Upper lobe of left lung (tissue), 6 donors: ENCODE data around the gene TVP23A. TPM values are rescaled to one million over a fixed set of nuclear protein-coding genes. Genes with fewer than 3 reads are reported as not detected.

Experiments used
- ATAC-seq, 2 donors: fragments of 200-7000 bp; cut with Tn5 transposase; one replicate each; pipeline ENCODE4 v1.9.1; 2022; ENCODE audit warnings: mild to moderate bottlenecking in 2 of 2, moderate library complexity in 2 of 2; ENCODE audit not compliant: low FRiP score in 2 of 2
- DNase-seq, 2 donors: peaks; one replicate each; pipeline ENCODE4 v3.0.0-alpha.2; 2019 to 2020
- H3K27ac ChIP-seq, 4 donors: fragments of 200-600 bp; sonication (generic); one replicate each; pipeline ENCODE4 v1.5.1; 2016 to 2019
- H3K27me3 ChIP-seq, 4 donors: fragments of 200-600 bp; sonication (generic); one replicate each; pipeline ENCODE4 v1.5.1; 2017 to 2019
- H3K36me3 ChIP-seq, 4 donors: fragments of 200-600 bp; sonication (generic); one replicate each; pipeline ENCODE4 v1.5.1; 2016 to 2019
- H3K4me1 ChIP-seq, 4 donors: fragments of 200-600 bp; sonication (generic); one replicate each; pipeline ENCODE4 v1.5.1; 2018 to 2019
- H3K4me3 ChIP-seq, 4 donors: fragments of 200-600 bp; sonication (generic); one replicate each; pipeline ENCODE4 v1.5.1; 2017 to 2019; ENCODE audit warnings: mild to moderate bottlenecking in 2 of 4, moderate library complexity in 1 of 4
- H3K9me3 ChIP-seq, 4 donors: fragments of 200-600 bp; sonication (generic); one replicate each; pipeline ENCODE4 v1.5.1; 2018 to 2019
- CTCF ChIP-seq, 6 experiments: fragments of 450-650 bp in 4 of 6; fragments of 200-600 bp in 2 of 6; sonication (generic) in 2 of 6; IDR thresholded peaks; one replicate each; pipeline ENCODE4 v1.5.1; 2016 to 2019; ENCODE audit warnings: antibody characterized with exemption in 6 of 6
- EP300 ChIP-seq, 4 donors: sonication (generic); formaldehyde crosslinking; IDR thresholded peaks; one replicate each; pipeline ENCODE4 v1.5.1; 2017; ENCODE audit warnings: antibody characterized with exemption in 4 of 4, control low read depth in 2 of 4
- POLR2A ChIP-seq, 4 donors: fragments of 450-650 bp; IDR thresholded peaks; one replicate each; pipeline ENCODE4 v1.5.1; 2016 to 2017; ENCODE audit warnings: antibody characterized with exemption in 4 of 4, mild to moderate bottlenecking in 2 of 4
- POLR2AphosphoS5 ChIP-seq, 2 donors: sonication (generic); formaldehyde crosslinking; IDR thresholded peaks; one replicate each; pipeline ENCODE4 v1.5.1; 2017; ENCODE audit warnings: antibody characterized with exemption in 2 of 2
- WGBS, 2 donors: methylation state at CpG; one replicate each; pipeline ENCODE4 v1.1.5; 2017 to 2018; 5-methylcytosine and 5-hydroxymethylcytosine counted together
- total RNA-seq, 6 donors: library from RNA; depleted of rRNA in 4 of 6; stranded (reverse); fragments of >200 nt in 4 of 6; gene quantifications; one replicate each; pipeline versions ENCODE4 v1.1.0 to v1.2.1, GENCODE V29; 2016 to 2021
- donor health status: DM: no; HTN: no; CAD: no; lungs with moderate emphysema.
- donor health status: DM: no; HTN: yes; CAD: no; lungs with severe emphysema.

The TVP23A gene
- total RNA-seq, 6 donors from 2014 or later, result 0.20 to 2.3 (median 0.61) TPM; not detected in 2

DNA sequence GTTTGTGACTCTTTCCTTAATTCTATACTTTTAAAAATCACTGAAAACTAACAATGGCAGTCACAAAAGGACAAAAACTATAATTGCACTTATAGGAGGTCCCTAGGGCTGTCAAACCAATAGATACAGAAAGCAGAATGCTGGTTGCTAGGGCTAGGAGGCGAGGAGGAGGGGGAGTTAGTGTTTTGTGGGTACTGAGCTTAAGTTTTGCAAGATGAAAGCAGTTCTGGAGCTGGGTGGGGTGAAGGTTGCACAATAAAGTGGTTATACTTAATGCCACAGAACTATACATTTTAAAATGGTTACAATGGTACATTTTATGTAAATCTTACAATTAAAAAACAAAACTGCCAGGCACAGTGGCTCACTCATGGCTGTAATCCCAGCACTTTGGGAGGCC is 47.7 kb downstream of the TVP23A start:
- Histone ChIP-seq H3K36me3 (peaks cover 0 to 22% (median 13%) of the 10 kb centered on the region in 4 donors), H3K4me1 (peaks cover 0 to 4% (median 0%) of the 10 kb centered on the region in 4 donors), H3K9me3 (no peaks in the 10 kb centered on the region), H3K27me3 (no peaks in the 10 kb centered on the region), H3K27ac (no peak overlapping the region), H3K4me3 (no peak overlapping the region)
- DNase-seq (peak in 1 of 2 donors; percentile 24), ATAC-seq (peak in 1 of 2 donors; percentile 53)
- TF ChIP-seq CTCF (IDR thresholded peaks at IDR 0.05), result no peak
- no peak for TF ChIP-seq POLR2A (IDR thresholded peaks at IDR 0.05)
- TF ChIP-seq POLR2AphosphoS5 (IDR thresholded peaks at IDR 0.05), result no peak
- no peak for TF ChIP-seq EP300 (IDR thresholded peaks at IDR 0.05)
- whole genome bisulfite sequencing, 2 donors, result 53 to 60% methylated on average over 1 of the region's 1 CpG

GRCh38 chr16:10769381-10769780 is 49.2 kb downstream of the TVP23A start:
- no peak overlapping the region for H3K27ac ChIP-seq
- ATAC-seq (no peak), DNase-seq (no peak)
- H3K4me3 ChIP-seq, result no peak overlapping the region
- H3K9me3 ChIP-seq, result no peaks in the 10 kb centered on the region
- peaks cover 0 to 32% (median 17%) of the 10 kb centered on the region in 4 donors for H3K36me3 ChIP-seq
- WGBS, 2 donors, result 69 to 88% methylated on average over 7 of the region's 7 CpGs
- peaks cover 0 to 10% (median 5%) of the 10 kb centered on the region in 4 donors for H3K4me1 ChIP-seq
- no peaks in the 10 kb centered on the region for H3K27me3 ChIP-seq
- TF ChIP-seq CTCF (IDR thresholded peaks at IDR 0.05), result no peak
- TF ChIP-seq EP300 (IDR thresholded peaks at IDR 0.05), result no peak

DNA sequence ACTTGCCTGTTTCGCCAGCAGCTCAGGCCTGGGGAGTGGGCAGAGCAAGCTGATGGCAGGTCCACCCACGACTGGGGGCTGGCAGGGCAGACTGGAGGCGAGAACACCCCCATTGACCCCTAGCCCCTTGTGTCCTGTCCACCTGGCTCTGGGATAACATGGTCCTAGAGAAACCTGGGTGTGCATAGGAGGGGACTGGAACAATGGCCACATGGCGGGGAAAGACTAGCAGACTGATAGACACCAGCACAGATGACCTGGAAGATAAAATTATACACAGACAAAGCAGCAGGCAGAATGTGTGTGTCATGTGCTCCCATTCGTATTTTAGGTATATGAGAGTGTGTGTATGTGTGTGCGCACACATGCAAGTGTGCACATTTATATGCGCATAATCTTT is 51.5 kb downstream of the TVP23A start:
- TF ChIP-seq CTCF (IDR thresholded peaks at IDR 0.05) (no peak), EP300 (IDR thresholded peaks at IDR 0.05) (no peak), POLR2A (IDR thresholded peaks at IDR 0.05) (no peak), POLR2AphosphoS5 (IDR thresholded peaks at IDR 0.05) (no peak)
- WGBS, 2 donors, result 81 to 99% methylated on average over 4 to 7 of the region's 7 CpGs
- no peaks in the 10 kb centered on the region for H3K9me3 ChIP-seq
- no peaks in the 10 kb centered on the region for H3K27me3 ChIP-seq
- no peak overlapping the region for H3K4me3 ChIP-seq
- peaks cover 0 to 5% (median 5%) of the 10 kb centered on the region in 4 donors for H3K4me1 ChIP-seq
- peaks cover 6 to 54% (median 36%) of the 10 kb centered on the region in 4 donors for H3K36me3 ChIP-seq
- no peak overlapping the region for H3K27ac ChIP-seq
- ATAC-seq (no peak), DNase-seq (no peak)

DNA sequence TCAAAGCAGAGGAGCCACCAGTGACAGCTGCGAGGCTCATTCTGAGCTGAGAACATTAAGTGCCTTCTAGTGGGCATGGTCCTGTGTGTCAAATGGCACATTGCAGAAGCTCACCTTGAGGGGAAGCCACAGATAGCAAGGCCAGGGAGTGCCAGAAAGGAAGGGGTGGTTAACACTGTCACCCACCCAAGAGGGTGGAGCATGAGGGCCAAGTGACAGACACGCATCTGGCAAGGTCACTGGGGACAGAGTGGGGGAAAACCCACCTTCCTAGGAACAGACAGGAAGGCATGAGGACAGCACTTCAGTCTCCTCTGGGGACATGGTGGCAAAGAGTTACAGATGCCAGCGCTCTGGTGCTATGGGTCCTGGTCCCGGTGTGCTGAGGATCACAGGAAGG is 52.8 kb downstream of the TVP23A start:
- TF ChIP-seq POLR2A (IDR thresholded peaks at IDR 0.05) (no peak), EP300 (IDR thresholded peaks at IDR 0.05) (no peak), CTCF (IDR thresholded peaks at IDR 0.05) (no peak), POLR2AphosphoS5 (IDR thresholded peaks at IDR 0.05) (no peak)
- Histone ChIP-seq H3K27me3 (no peaks in the 10 kb centered on the region), H3K27ac (no peak overlapping the region), H3K4me3 (no peak overlapping the region), H3K9me3 (no peaks in the 10 kb centered on the region), H3K36me3 (peaks cover 6 to 68% (median 50%) of the 10 kb centered on the region in 4 donors), H3K4me1 (peaks cover 0 to 5% (median 5%) of the 10 kb centered on the region in 4 donors)
- 60 to 83% methylated on average over 2 to 4 of the region's 4 CpGs for WGBS, 2 donors
- DNase-seq (no peak), ATAC-seq (no peak)

GRCh38 chr16:10763456-10763855 is 55.1 kb downstream of the TVP23A start:
- 88 to 95% methylated on average over 6 to 7 of the region's 7 CpGs for WGBS, 2 donors

More at GRCh38 chr16:10763456-10763855, 55.1 kb downstream of the TVP23A start:
- no peaks in the 10 kb centered on the region for H3K9me3 ChIP-seq
- peaks cover 0 to 5% (median 5%) of the 10 kb centered on the region in 4 donors for H3K4me1 ChIP-seq
- no peak overlapping the region for H3K27ac ChIP-seq
- peaks cover 20 to 79% (median 65%) of the 10 kb centered on the region in 4 donors for H3K36me3 ChIP-seq
- ATAC-seq (no peak), DNase-seq (no peak)
- H3K27me3 ChIP-seq, result no peaks in the 10 kb centered on the region
- TF ChIP-seq CTCF (IDR thresholded peaks at IDR 0.05) (no peak), EP300 (IDR thresholded peaks at IDR 0.05) (no peak)
- H3K4me3 ChIP-seq, result no peak overlapping the region
